Measurements from ENCODE around the gene UGT1A3.

UGT1A3 gene

GRCh38 chr2:233756429-233757081, 27.7 kb downstream of the UGT1A3 start:
- TF ChIP-seq REST (IDR thresholded peaks at IDR 0.05; ENCODE audit: insufficient read depth in 1 of 2, low read depth in 2 of 2, low read length in 2 of 2) (no peak), SIN3A (IDR thresholded peaks at IDR 0.05; ENCODE audit: borderline replicate concordance, insufficient read depth, low read length) (no peak), FOXP2 (optimal IDR thresholded peaks at IDR 0.05; ENCODE audit: borderline replicate concordance, extremely low read depth, extremely low read length, insufficient read depth) (no peak), POLR2AphosphoS5 (IDR thresholded peaks at IDR 0.05; ENCODE audit: low read depth, low read length) (no peak), TAF1 (IDR thresholded peaks at IDR 0.05; ENCODE audit: borderline replicate concordance, insufficient read depth, low read length) (no peak)

GRCh38 chr2:233758141-233758540, 29.3 kb downstream of the UGT1A3 start:
- TF ChIP-seq SIN3A (IDR thresholded peaks at IDR 0.05; ENCODE audit: borderline replicate concordance, insufficient read depth, low read length), result no peak
- TF ChIP-seq REST (IDR thresholded peaks at IDR 0.05; ENCODE audit: insufficient read depth in 1 of 2, low read depth in 2 of 2, low read length in 2 of 2), result no peak
- no peak for TF ChIP-seq TAF1 (IDR thresholded peaks at IDR 0.05; ENCODE audit: borderline replicate concordance, insufficient read depth, low read length)
- TF ChIP-seq FOXP2 (optimal IDR thresholded peaks at IDR 0.05; ENCODE audit: borderline replicate concordance, extremely low read depth, extremely low read length, insufficient read depth), result no peak
- no peak for TF ChIP-seq POLR2AphosphoS5 (IDR thresholded peaks at IDR 0.05; ENCODE audit: low read depth, low read length)

GRCh38 chr2:233758849-233759248, 30.0 kb downstream of the UGT1A3 start:
- TF ChIP-seq SIN3A (IDR thresholded peaks at IDR 0.05; ENCODE audit: borderline replicate concordance, insufficient read depth, low read length) (no peak), POLR2AphosphoS5 (IDR thresholded peaks at IDR 0.05; ENCODE audit: low read depth, low read length) (no peak), TAF1 (IDR thresholded peaks at IDR 0.05; ENCODE audit: borderline replicate concordance, insufficient read depth, low read length) (no peak), FOXP2 (optimal IDR thresholded peaks at IDR 0.05; ENCODE audit: borderline replicate concordance, extremely low read depth, extremely low read length, insufficient read depth) (no peak), REST (IDR thresholded peaks at IDR 0.05; ENCODE audit: insufficient read depth in 1 of 2, low read depth in 2 of 2, low read length in 2 of 2) (no peak)

GRCh38 chr2:233760043-233760442, 31.2 kb downstream of the UGT1A3 start, which contains the start of gene UGT1A1:
UGT1A1 (plus strand) TSS chr2:233760270; CDS start chr2:233760288, 18 bp downstream.
- no peak for TF ChIP-seq REST (IDR thresholded peaks at IDR 0.05; ENCODE audit: insufficient read depth in 1 of 2, low read depth in 2 of 2, low read length in 2 of 2)
- TF ChIP-seq POLR2AphosphoS5 (IDR thresholded peaks at IDR 0.05; ENCODE audit: low read depth, low read length), result no peak
- TF ChIP-seq SIN3A (IDR thresholded peaks at IDR 0.05; ENCODE audit: borderline replicate concordance, insufficient read depth, low read length), result no peak
- TF ChIP-seq TAF1 (IDR thresholded peaks at IDR 0.05; ENCODE audit: borderline replicate concordance, insufficient read depth, low read length), result no peak
- no peak for TF ChIP-seq FOXP2 (optimal IDR thresholded peaks at IDR 0.05; ENCODE audit: borderline replicate concordance, extremely low read depth, extremely low read length, insufficient read depth)
